ENCODE measurements around the gene KDM4C.

DNA sequence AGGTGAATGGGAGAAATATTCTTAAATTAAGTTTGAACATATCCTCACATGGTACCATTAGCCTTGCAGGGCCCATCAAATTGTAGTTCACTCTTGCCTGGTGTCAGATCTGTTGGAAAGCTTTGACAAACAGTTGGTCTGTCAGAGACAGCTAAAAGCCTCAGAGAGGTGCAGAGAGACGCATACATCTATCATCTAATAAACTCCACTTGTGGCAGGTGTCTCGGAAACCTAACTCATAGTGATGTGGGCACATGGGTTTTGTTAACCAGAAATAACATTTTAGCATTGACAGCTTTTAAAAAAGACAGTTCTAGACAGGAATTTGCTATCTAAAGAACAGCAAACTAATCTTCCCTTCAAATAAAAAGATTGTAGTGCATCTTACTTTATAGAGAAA lies 315.9 kb downstream of the KDM4C start:
- no peak for TF ChIP-seq POLR2A (IDR thresholded peaks at IDR 0.05)
- TF ChIP-seq, protein P1, sequence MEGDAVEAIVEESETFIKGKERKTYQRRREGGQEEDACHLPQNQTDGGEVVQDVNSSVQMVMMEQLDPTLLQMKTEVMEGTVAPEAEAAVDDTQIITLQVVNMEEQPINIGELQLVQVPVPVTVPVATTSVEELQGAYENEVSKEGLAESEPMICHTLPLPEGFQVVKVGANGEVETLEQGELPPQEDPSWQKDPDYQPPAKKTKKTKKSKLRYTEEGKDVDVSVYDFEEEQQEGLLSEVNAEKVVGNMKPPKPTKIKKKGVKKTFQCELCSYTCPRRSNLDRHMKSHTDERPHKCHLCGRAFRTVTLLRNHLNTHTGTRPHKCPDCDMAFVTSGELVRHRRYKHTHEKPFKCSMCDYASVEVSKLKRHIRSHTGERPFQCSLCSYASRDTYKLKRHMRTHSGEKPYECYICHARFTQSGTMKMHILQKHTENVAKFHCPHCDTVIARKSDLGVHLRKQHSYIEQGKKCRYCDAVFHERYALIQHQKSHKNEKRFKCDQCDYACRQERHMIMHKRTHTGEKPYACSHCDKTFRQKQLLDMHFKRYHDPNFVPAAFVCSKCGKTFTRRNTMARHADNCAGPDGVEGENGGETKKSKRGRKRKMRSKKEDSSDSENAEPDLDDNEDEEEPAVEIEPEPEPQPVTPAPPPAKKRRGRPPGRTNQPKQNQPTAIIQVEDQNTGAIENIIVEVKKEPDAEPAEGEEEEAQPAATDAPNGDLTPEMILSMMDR (IDR thresholded peaks at IDR 0.05), result no peak

Measured in thyroid gland (tissue), 4 donors.